Nephron progenitor cell (in vitro differentiated cells): ENCODE measurements around the gene NRG2.

Source experiments
- DNase-seq: peaks from one replicate; pipeline ENCODE4 v3.0.0; 2021
- H3K27ac Mint-ChIP-seq: 2 replicates; pipeline ENCODE4 v1.8.0; 2021; ENCODE audit warnings: mild to moderate bottlenecking, moderate library complexity, mixed read lengths
- H3K27me3 Mint-ChIP-seq: 2 replicates; pipeline ENCODE4 v1.8.0; 2021; ENCODE audit warnings: mild to moderate bottlenecking, low read depth, mixed read lengths; ENCODE audit not compliant: poor library complexity
- H3K36me3 Mint-ChIP-seq: 2 replicates; pipeline ENCODE4 v1.8.0; 2021; ENCODE audit warnings: low read depth, mixed read lengths
- H3K4me1 Mint-ChIP-seq: 2 replicates; pipeline ENCODE4 v1.8.0; 2021; ENCODE audit warnings: mixed read lengths
- H3K4me3 Mint-ChIP-seq: 2 replicates; pipeline ENCODE4 v1.8.0; 2021; ENCODE audit warnings: mild to moderate bottlenecking, moderate library complexity, mixed read lengths
- H3K9me3 Mint-ChIP-seq: 2 replicates; pipeline ENCODE4 v1.8.0; 2021; ENCODE audit warnings: mild to moderate bottlenecking, moderate library complexity, mixed read lengths
- CTCF ChIP-seq: fragments of 200-600 bp; sonication (generic); IDR thresholded peaks from 2 replicates; pipeline ENCODE4 v1.5.0; 2021; ENCODE audit warnings: antibody characterized with exemption

Gene NRG2

GRCh38 chr5:139966856-139967255 is 76.2 kb downstream of the NRG2 start:
- Mint-ChIP-seq H3K9me3 (no peaks in the 10 kb centered on the region), H3K27ac (no peak overlapping the region), H3K27me3 (peaks cover 53% of the 10 kb centered on the region), H3K4me3 (no peak overlapping the region), H3K36me3 (no peaks in the 10 kb centered on the region), H3K4me1 (no peaks in the 10 kb centered on the region)
- no peak for TF ChIP-seq CTCF
- DNase-seq: no peak

GRCh38 chr5:139964994-139965565 is 78.0 kb downstream of the NRG2 start:
- no peaks in the 10 kb centered on the region for H3K4me1 Mint-ChIP-seq
- TF ChIP-seq CTCF: no peak
- DNase-seq: no peak
- H3K27me3 Mint-ChIP-seq: peaks cover 35% of the 10 kb centered on the region
- H3K9me3 Mint-ChIP-seq: no peaks in the 10 kb centered on the region
- H3K4me3 Mint-ChIP-seq: no peak overlapping the region
- H3K36me3 Mint-ChIP-seq: no peaks in the 10 kb centered on the region
- no peak overlapping the region for H3K27ac Mint-ChIP-seq

GRCh38 chr5:139964266-139964993 is 78.7 kb downstream of the NRG2 start:
- peaks cover 33% of the 10 kb centered on the region for H3K27me3 Mint-ChIP-seq
- no peak for DNase-seq
- H3K4me3 Mint-ChIP-seq: no peak overlapping the region
- no peaks in the 10 kb centered on the region for H3K36me3 Mint-ChIP-seq
- H3K9me3 Mint-ChIP-seq: no peaks in the 10 kb centered on the region
- no peak for TF ChIP-seq CTCF
- H3K4me1 Mint-ChIP-seq: no peaks in the 10 kb centered on the region
- H3K27ac Mint-ChIP-seq: no peak overlapping the region

GRCh38 chr5:139962445-139962844 is 80.7 kb downstream of the NRG2 start:
- H3K9me3 Mint-ChIP-seq: no peaks in the 10 kb centered on the region

GRCh38 chr5:139961435-139962157 is 81.5 kb downstream of the NRG2 start:
- Mint-ChIP-seq H3K27ac (no peak overlapping the region), H3K9me3 (no peaks in the 10 kb centered on the region), H3K4me1 (peaks cover under 1% of the 10 kb centered on the region), H3K4me3 (no peak overlapping the region), H3K36me3 (no peaks in the 10 kb centered on the region), H3K27me3 (peaks cover 24% of the 10 kb centered on the region)
- DNase-seq: no peak
- TF ChIP-seq CTCF: no peak

More at GRCh38 chr5:139962445-139962844, 80.7 kb downstream of the NRG2 start:
- Mint-ChIP-seq H3K27ac (no peak overlapping the region), H3K4me1 (no peaks in the 10 kb centered on the region), H3K27me3 (peaks cover 25% of the 10 kb centered on the region), H3K36me3 (no peaks in the 10 kb centered on the region), H3K4me3 (no peak overlapping the region)
- no peak for DNase-seq
- TF ChIP-seq CTCF: no peak
